PC-9 (cell line): ENCODE measurements around the gene GLOD4. TPM values are rescaled to one million over a fixed set of nuclear protein-coding genes. Genes with fewer than 3 reads are reported as not detected.
A peak's percentile ranks its signal among the peaks of the same experiment; 100 is the strongest.

Experiments
- BruUV-seq: library from RNA; stranded (reverse); fragments of 400-500 nt; replicated peaks from 2 replicates; lab custom pipeline; 2021; lab: Mats Ljungman, UMichigan
- CTCF ChIA-PET: fragments of 300-600 bp; sonication (Branson Sonifier 250); formaldehyde crosslinking; loops from one replicate; lab custom pipeline; 2022; ENCODE audit warnings: antibody characterized with exemption; lab: Charles Lee
- POLR2A ChIA-PET: fragments of 300-600 bp; sonication (Branson Sonifier 250); formaldehyde crosslinking; loops from one replicate; lab custom pipeline; 2022; ENCODE audit warnings: antibody characterized with exemption; ENCODE audit not compliant: unreplicated experiment; lab: Charles Lee
- DNase-seq, 2 experiments: peaks; one replicate each; pipeline versions ENCODE4 v3.0.0 to v3.0.0-alpha.2; 2015 to 2022; ENCODE audit warnings: mixed read lengths in 1 of 2
- H2AFZ ChIP-seq: fragments of 200-600 bp; sonication (generic); 2 replicates; pipeline ENCODE4 v1.8.1; 2017; ENCODE audit warnings: antibody characterized with exemption
- H3F3A ChIP-seq: fragments of 200-600 bp; sonication (generic); 2 replicates; pipeline ENCODE4 v1.8.1; 2017; ENCODE audit warnings: antibody characterized with exemption, mild to moderate bottlenecking, low read depth; ENCODE audit not compliant: insufficient read depth
- H3K27ac ChIP-seq: fragments of 200-600 bp; sonication (generic); 2 replicates; pipeline ENCODE4 v1.6.1; 2016; ENCODE audit warnings: mixed run types
- H3K27me3 ChIP-seq: fragments of 200-600 bp; sonication (generic); 2 replicates; pipeline ENCODE4 v1.6.1; 2016; ENCODE audit warnings: low read depth, mixed run types; ENCODE audit not compliant: insufficient read depth
- H3K36me3 ChIP-seq: fragments of 200-600 bp; sonication (generic); 2 replicates; pipeline ENCODE4 v1.6.1; 2016; ENCODE audit warnings: low read depth, mixed run types
- H3K4me1 ChIP-seq: fragments of 200-600 bp; sonication (generic); replicated peaks from 2 replicates; pipeline ENCODE4 v1.6.1; 2016; ENCODE audit warnings: mixed run types; ENCODE audit not compliant: insufficient read depth
- H3K4me2 ChIP-seq: fragments of 200-600 bp; sonication (generic); 2 replicates; pipeline ENCODE4 v1.6.1; 2017; ENCODE audit warnings: mixed run types
- H3K4me3 ChIP-seq: fragments of 200-600 bp; sonication (generic); 2 replicates; pipeline ENCODE4 v1.6.1; 2016; ENCODE audit warnings: mixed run types
- H3K79me2 ChIP-seq: fragments of 200-600 bp; sonication (generic); 2 replicates; pipeline ENCODE4 v1.6.1; 2017; ENCODE audit warnings: low read depth, mixed run types
- H3K9me2 ChIP-seq: fragments of 200-600 bp; sonication (generic); 2 replicates; pipeline ENCODE4 v1.8.1; 2017; ENCODE audit warnings: mild to moderate bottlenecking; ENCODE audit not compliant: insufficient read depth
- H3K9me3 ChIP-seq: fragments of 200-600 bp; sonication (generic); 2 replicates; pipeline ENCODE4 v1.8.1; 2016; ENCODE audit warnings: low read depth; ENCODE audit not compliant: insufficient read depth
- H4K20me1 ChIP-seq: fragments of 200-600 bp; sonication (generic); 2 replicates; pipeline ENCODE4 v1.8.1; 2017; ENCODE audit not compliant: insufficient read depth
- CTCF ChIP-seq: fragments of 200-600 bp; sonication (generic); conservative IDR thresholded peaks from 2 replicates; pipeline ENCODE4 v1.6.1; 2017; ENCODE audit warnings: mixed run types, antibody characterized with exemption, mild to moderate bottlenecking, moderate library complexity
- EZH2 ChIP-seq: fragments of 200-600 bp; sonication (generic); IDR thresholded peaks from 2 replicates; pipeline ENCODE4 v1.8.0; 2017; ENCODE audit warnings: antibody characterized with exemption, low read depth
- intact Hi-C: fragments of 100-400 bp; cut with micrococcal nuclease; formaldehyde crosslinking; loops from one replicate; pipeline ENCODE4 v1.10.0; 2022; ENCODE audit not compliant: unreplicated experiment
- total RNA-seq: library from RNA; stranded (reverse); gene quantifications from 2 replicates; pipeline ENCODE4 v1.2.3, GENCODE V29; 2021

The GLOD4 gene
- total RNA-seq, 1 experiment from 2014 or later, result 110 TPM

GRCh38 chr17:740240-741017, 41.7 kb downstream of the GLOD4 start:
- H3K4me3 ChIP-seq, result no peak overlapping the region
- no peak overlapping the region for H3K4me2 ChIP-seq
- no peaks in the 10 kb centered on the region for H3K9me3 ChIP-seq
- peaks cover 51% of the 10 kb centered on the region for H4K20me1 ChIP-seq
- H3F3A ChIP-seq, result peaks cover 45% of the 10 kb centered on the region
- peaks cover 16% of the 10 kb centered on the region; the same call in 1 of the 2 replicates for H3K79me2 ChIP-seq
- intact Hi-C loops, result no loop called here
- no peaks in the 10 kb centered on the region for H3K27me3 ChIP-seq
- H3K9me2 ChIP-seq, result no peaks in the 10 kb centered on the region
- TF ChIP-seq EZH2, result no peak
- TF ChIP-seq CTCF, result no peak
- no peak overlapping the region for H2AFZ ChIP-seq
- ChIA-PET POLR2A (no interaction called here), CTCF (no interaction called here)
- TSS peak; percentile 0 for BruUV-seq
- DNase-seq, result no peak
- no peaks in the 10 kb centered on the region for H3K4me1 ChIP-seq
- H3K36me3 ChIP-seq, result peaks cover 42% of the 10 kb centered on the region
- H3K27ac ChIP-seq, result no peak overlapping the region

GRCh38 chr17:737561-738113, 44.4 kb downstream of the GLOD4 start:
- ChIA-PET POLR2A (no interaction called here), CTCF (no interaction called here)
- peaks cover 28% of the 10 kb centered on the region; the same call in 1 of the 2 replicates for H3K36me3 ChIP-seq
- H3K4me3 ChIP-seq, result no peak overlapping the region
- no TSS peak for BruUV-seq
- TF ChIP-seq EZH2, result no peak
- no peak for TF ChIP-seq CTCF
- H3K27me3 ChIP-seq, result no peaks in the 10 kb centered on the region
- DNase-seq, result no peak
- H3K79me2 ChIP-seq, result peaks cover 21% of the 10 kb centered on the region
- H3F3A ChIP-seq, result peaks cover 36% of the 10 kb centered on the region
- H3K4me1 ChIP-seq, result peaks cover 12% of the 10 kb centered on the region
- peaks cover 25% of the 10 kb centered on the region for H4K20me1 ChIP-seq
- H3K9me2 ChIP-seq, result no peaks in the 10 kb centered on the region
- H3K9me3 ChIP-seq, result no peaks in the 10 kb centered on the region
- H3K27ac ChIP-seq, result peak overlapping the region; percentile 8; the same call in 1 of the 2 replicates
- H3K4me2 ChIP-seq, result no peak overlapping the region
- intact Hi-C loops, result no loop called here
- H2AFZ ChIP-seq, result no peak overlapping the region

- Histone ChIP-seq H3K9me2 (no peaks in the 10 kb centered on the region), H2AFZ (no peak overlapping the region), H3K4me2 (peak overlapping the region; percentile 88), H3K27me3 (no peaks in the 10 kb centered on the region), H3K4me3 (peak overlapping the region; percentile 96), H3K36me3 (peaks cover 13% of the 10 kb centered on the region; the same call in 1 of the 2 replicates), H3F3A (peaks cover 45% of the 10 kb centered on the region), H4K20me1 (peaks cover 12% of the 10 kb centered on the region; the same call in 1 of the 2 replicates), H3K27ac (no peak overlapping the region), H3K79me2 (peaks cover 21% of the 10 kb centered on the region), H3K4me1 (peaks cover 12% of the 10 kb centered on the region), H3K9me3 (no peaks in the 10 kb centered on the region)
- DNase-seq, result no peak
- intact Hi-C loops, result no loop called here
- CTCF ChIA-PET, result no interaction called here
- TSS peak; percentile 55 for BruUV-seq
- TF ChIP-seq EZH2 (no peak), CTCF (no peak)
- POLR2A ChIA-PET, result interaction anchor here (0.7 kb wide), 1 partner anchor 1093 kb away, joined by 3 read pairs; no protein-coding TSS in a partner anchor
These were observed 48.3 kb downstream of the GLOD4 start for GRCh38 chr17:733743-734142.
